ENCODE data around the gene GOT1. TPM values are rescaled to one million over a fixed set of nuclear protein-coding genes. Genes with fewer than 3 reads are reported as not detected.

GOT1 gene
- total and polyA plus RNA-seq, 10 of the 15 experiments (the other 5 are each of a cell fraction or from before 2014, with no cell fraction given) = 32.5 to 67.5 (median 50.3) TPM

- Histone ChIP-seq H3K9me3 (replicated peaks; ENCODE audit: control insufficient read depth, insufficient read depth, low read length) (no peaks in the 10 kb centered on the region), H2AFZ (ENCODE audit: control insufficient read depth, low read depth, low read length) (no peak overlapping the region), H3K79me2 (ENCODE audit: control insufficient read depth, insufficient read depth, low read length) (no peaks in the 10 kb centered on the region), H3K9ac (ENCODE audit: control insufficient read depth, insufficient read depth, low read length) (no peak overlapping the region), H4K20me1 (ENCODE audit: control insufficient read depth, insufficient read depth) (no peaks in the 10 kb centered on the region), H3K4me1 (ENCODE audit: control insufficient read depth, insufficient read depth, low read length) (no peaks in the 10 kb centered on the region), H3K27ac (ENCODE audit: control insufficient read depth, insufficient read depth) (no peak overlapping the region), H3K36me3 (ENCODE audit: control insufficient read depth in 2 of 2, insufficient read depth in 2 of 2, low read length in 1 of 2) (no peaks in the 10 kb centered on the region), H3K27me3 (replicated peaks in 1 of 2; ENCODE audit: control insufficient read depth in 2 of 2, insufficient read depth in 2 of 2, low read length in 1 of 2) (peaks cover 0 to 2% of the 10 kb centered on the region in 2 experiments; a peak in 3 of 4 replicates), H3K4me3 (no peak overlapping the region), H3K4me2 (ENCODE audit: control insufficient read depth, insufficient read depth) (no peak overlapping the region)
- ChIA-PET SMC1A (ENCODE audit: uncharacterized antibody, unreplicated experiment) (interaction anchor here (1.1 kb wide), 1 partner anchor 11 kb away, joined by 3 read pairs; no protein-coding TSS in a partner anchor), POLR2A (no interaction called here), RAD21 (ENCODE audit: unreplicated experiment) (no interaction called here), CTCF (no interaction called here)
- no peak for TF ChIP-seq BMI1 (IDR thresholded peaks at IDR 0.05; ENCODE audit: borderline replicate concordance)
- TF ChIP-seq ATF3 (IDR thresholded peaks at IDR 0.05; ENCODE audit: borderline replicate concordance, extremely low read depth, low read depth, low read length) = no peak
- 57% methylated on average over 2 of the region's 2 CpGs for WGBS (ENCODE audit: insufficient coverage, insufficient replicate concordance, low lambda C conversion rate, missing lambda C conversion rate)
- ATAC-seq = no peak
- no TSS peak for BruUV-seq (replicated peaks)
- no peak for DNase-seq (ENCODE audit: low read depth, low spot score)
- no peak for FAIRE-seq
- intact Hi-C loops (cut with micrococcal nuclease; ENCODE audit: unreplicated experiment) (no loop called here), in situ Hi-C loops (cut with MboI) (no loop called here)
Measured at GRCh38 chr10:99461230-99461629, 30.8 kb upstream of the GOT1 start.

GRCh38 chr10:99460070-99460469 is 29.6 kb upstream of the GOT1 start:
- Histone ChIP-seq H3K9ac (ENCODE audit: control insufficient read depth, insufficient read depth, low read length) (no peak overlapping the region), H3K79me2 (ENCODE audit: control insufficient read depth, insufficient read depth, low read length) (no peaks in the 10 kb centered on the region), H3K4me1 (ENCODE audit: control insufficient read depth, insufficient read depth, low read length) (no peaks in the 10 kb centered on the region), H3K27ac (ENCODE audit: control insufficient read depth, insufficient read depth) (no peak overlapping the region), H3K4me3 (no peak overlapping the region), H2AFZ (ENCODE audit: control insufficient read depth, low read depth, low read length) (no peak overlapping the region), H3K36me3 (ENCODE audit: control insufficient read depth in 2 of 2, insufficient read depth in 2 of 2, low read length in 1 of 2) (no peaks in the 10 kb centered on the region), H4K20me1 (ENCODE audit: control insufficient read depth, insufficient read depth) (no peaks in the 10 kb centered on the region), H3K27me3 (replicated peaks in 1 of 2; ENCODE audit: control insufficient read depth in 2 of 2, insufficient read depth in 2 of 2, low read length in 1 of 2) (peaks cover 0 to 2% of the 10 kb centered on the region in 2 experiments), H3K4me2 (ENCODE audit: control insufficient read depth, insufficient read depth) (no peak overlapping the region), H3K9me3 (replicated peaks; ENCODE audit: control insufficient read depth, insufficient read depth, low read length) (no peaks in the 10 kb centered on the region)
- SMC1A ChIA-PET (ENCODE audit: uncharacterized antibody, unreplicated experiment) = no interaction called here
- intact Hi-C loops (cut with micrococcal nuclease; ENCODE audit: unreplicated experiment) (no loop called here), in situ Hi-C loops (cut with MboI) (no loop called here)
- 54% methylated on average over 5 of the region's 5 CpGs for WGBS (ENCODE audit: insufficient coverage, insufficient replicate concordance, low lambda C conversion rate, missing lambda C conversion rate)
- TF ChIP-seq REST (IDR thresholded peaks at IDR 0.05; ENCODE audit: low read depth, low read length) (no peak), PAX5 (IDR thresholded peaks at IDR 0.05; ENCODE audit: borderline replicate concordance, low read depth, low read length) (no peak), RFX5 (IDR thresholded peaks at IDR 0.05; ENCODE audit: low read depth, low read length) (no peak), CTCF (IDR thresholded peaks at IDR 0.05 in 2 of 3, conservative IDR thresholded peaks at IDR 0.05 in 1 of 3; ENCODE audit: control insufficient read depth in 2 of 3, extremely low read depth in 1 of 3, insufficient read depth in 1 of 3, low read depth in 3 of 3, low read length in 3 of 3) (no peak), SMAD1 (IDR thresholded peaks at IDR 0.05; ENCODE audit: low read depth, partially characterized antibody) (no peak), RELB (IDR thresholded peaks at IDR 0.05; ENCODE audit: low read depth) (no peak), GATAD2B (conservative IDR thresholded peaks at IDR 0.05; ENCODE audit: low read depth) (no peak)
- RAD21 ChIA-PET (ENCODE audit: unreplicated experiment) = no interaction called here
- no peak for FAIRE-seq
- POLR2A ChIA-PET = no interaction called here
- CTCF ChIA-PET = no interaction called here
- no TSS peak for BruUV-seq (replicated peaks)
- no peak for ATAC-seq
- DNase-seq (ENCODE audit: low read depth, low spot score) = no peak

Measured in GM12878 (cell line).